GM12873 (cell line): Measurements from ENCODE around the gene OCEL1.

Experiments used
- CTCF ChIP-seq: IDR thresholded peaks from 2 replicates; pipeline ENCODE4 v1.5.1; 2012; ENCODE audit warnings: low read depth, mild to moderate bottlenecking, moderate library complexity, low read length, control low read depth; ENCODE audit not compliant: insufficient read depth; ENCODE audit errors: missing control alignments

Gene OCEL1

DNA sequence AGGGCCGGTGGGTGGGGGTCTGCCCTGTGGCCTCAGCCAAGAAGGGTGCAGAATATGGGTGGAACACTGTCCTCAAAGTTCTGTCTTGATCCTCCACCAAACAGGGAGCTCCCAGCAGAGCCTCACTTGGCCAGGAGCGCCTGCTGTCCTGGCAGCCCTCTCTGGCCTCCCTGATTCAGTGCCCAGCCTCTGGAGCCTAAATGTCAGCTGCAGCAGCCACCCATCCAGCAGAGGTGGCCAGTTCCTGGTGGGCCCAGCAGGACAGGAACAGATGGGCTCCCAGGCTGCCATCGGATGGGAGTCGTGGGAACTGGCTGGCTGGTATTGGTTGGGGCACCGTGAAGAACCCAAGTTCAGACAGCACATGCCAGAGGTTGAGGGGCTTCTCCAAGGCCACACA is 12.7 kb upstream of the OCEL1 start:
- no peak for TF ChIP-seq CTCF

DNA sequence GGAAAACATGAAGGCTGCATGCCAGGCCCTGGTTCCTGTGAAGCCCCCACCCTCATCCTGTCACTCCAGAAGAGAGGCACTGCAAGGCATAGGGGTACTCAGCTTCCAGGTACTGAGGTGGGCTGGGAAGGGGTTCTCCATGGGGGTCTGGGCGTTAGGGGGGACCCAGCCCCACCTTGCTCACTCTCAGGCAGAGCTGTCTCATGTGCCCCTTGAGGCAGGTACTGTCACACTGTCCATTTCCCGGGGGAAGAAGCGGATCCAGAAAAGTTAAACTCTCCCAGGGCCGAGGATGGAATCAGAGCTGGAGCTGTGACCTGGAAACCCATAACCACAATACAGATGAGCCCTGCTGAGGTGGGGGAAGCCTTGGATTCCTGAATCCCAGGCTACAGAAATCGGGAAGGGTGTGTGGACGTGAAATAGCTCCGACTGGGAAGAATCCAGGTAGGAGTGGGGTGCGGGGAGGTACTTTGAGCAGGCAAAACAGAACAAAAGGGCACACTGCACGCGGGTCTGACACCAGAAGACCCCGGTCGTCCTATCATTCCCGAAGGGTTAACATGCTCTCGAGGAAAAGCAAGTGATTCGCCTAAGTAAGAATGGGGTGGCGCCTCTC is 11.4 kb upstream of the OCEL1 start:
- TF ChIP-seq CTCF: no peak

DNA sequence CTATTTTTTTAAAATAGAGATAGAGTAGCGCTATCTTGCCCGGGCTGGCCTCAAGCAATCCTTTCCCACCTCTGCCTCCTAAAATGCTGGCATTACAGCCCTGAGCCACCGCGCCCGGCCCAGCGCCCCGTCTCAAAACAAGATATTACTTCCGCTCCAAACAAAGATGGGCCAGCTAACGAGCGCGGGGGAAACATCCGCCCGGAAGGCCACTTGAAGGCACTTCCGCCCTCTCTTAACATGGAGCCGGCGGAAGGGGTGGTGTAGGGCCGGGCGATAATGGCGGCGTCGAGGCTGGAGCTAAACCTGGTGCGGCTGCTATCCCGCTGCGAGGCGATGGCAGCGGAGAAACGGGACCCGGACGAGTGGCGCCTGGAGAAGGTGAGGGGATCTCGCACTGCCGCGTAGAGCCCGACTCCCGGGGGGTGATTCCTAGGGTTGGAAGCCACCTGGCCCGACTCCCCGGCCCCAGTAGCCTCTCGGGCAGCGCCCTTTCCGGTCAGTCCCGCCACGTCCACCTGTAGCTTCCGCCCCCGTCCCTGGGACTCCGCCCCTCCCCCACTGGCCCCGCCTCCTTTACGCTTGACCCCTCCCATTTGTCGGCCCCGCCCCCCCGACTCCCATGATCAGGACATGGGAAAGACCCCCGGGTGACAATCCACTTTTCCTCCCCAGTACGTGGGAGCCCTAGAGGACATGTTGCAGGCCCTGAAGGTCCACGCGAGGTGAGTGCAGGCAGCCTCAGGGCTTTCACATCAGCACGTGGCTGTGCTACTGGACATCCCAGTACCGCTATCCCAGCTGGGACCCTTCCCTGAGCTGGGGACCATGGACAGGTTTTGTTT is 10.7 kb upstream of the OCEL1 start, which contains the start of gene USE1:
Gene USE1 (plus strand): TSS at position 231 of the 845 bp plus-strand sequence. CDS start 49 bp downstream, at position 280.
- no peak for TF ChIP-seq CTCF

GRCh38 chr19:17216058-17216670 is 9.9 kb upstream of the OCEL1 start:
- TF ChIP-seq CTCF: no peak

- TF ChIP-seq CTCF: no peak
Observed at GRCh38 chr19:17219286-17219685, 6.7 kb upstream of the OCEL1 start.

- no peak for TF ChIP-seq CTCF
Observed at GRCh38 chr19:17220207-17220758, 5.7 kb upstream of the OCEL1 start.

DNA sequence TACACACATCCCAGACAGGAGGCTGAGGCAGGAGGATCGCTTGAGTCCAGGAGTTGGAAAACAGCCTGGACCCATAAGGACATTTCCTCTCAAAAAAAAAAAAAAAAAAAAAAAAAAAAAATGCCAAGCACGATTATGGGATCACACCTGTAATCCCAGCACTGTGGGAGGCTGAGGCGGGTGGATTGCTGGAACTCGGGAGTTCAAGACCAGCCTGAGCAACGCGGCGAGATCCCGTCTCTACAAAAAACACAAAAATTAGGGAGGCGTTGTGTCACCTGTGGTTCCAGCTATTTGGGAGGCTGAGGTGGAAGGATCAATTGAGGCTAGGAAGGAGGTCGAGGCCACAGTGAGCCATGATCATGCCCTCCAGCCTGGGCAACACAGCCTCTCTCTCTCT is 973 bp upstream of the OCEL1 start:
- TF ChIP-seq CTCF: no peak
